Fibroblast of gingiva (primary cell): Measurements from ENCODE around the gene UNK.
"Not testable (repeated sequence)": the region's sequence is repeated elsewhere in the genome, so short reads cannot be mapped to it uniquely, and the experiment has no call there.

Source experiments
- DNase-seq: peaks from one replicate; pipeline ENCODE4 v3.0.0-alpha.2; 2011; ENCODE audit warnings: low read depth

Gene UNK

DNA sequence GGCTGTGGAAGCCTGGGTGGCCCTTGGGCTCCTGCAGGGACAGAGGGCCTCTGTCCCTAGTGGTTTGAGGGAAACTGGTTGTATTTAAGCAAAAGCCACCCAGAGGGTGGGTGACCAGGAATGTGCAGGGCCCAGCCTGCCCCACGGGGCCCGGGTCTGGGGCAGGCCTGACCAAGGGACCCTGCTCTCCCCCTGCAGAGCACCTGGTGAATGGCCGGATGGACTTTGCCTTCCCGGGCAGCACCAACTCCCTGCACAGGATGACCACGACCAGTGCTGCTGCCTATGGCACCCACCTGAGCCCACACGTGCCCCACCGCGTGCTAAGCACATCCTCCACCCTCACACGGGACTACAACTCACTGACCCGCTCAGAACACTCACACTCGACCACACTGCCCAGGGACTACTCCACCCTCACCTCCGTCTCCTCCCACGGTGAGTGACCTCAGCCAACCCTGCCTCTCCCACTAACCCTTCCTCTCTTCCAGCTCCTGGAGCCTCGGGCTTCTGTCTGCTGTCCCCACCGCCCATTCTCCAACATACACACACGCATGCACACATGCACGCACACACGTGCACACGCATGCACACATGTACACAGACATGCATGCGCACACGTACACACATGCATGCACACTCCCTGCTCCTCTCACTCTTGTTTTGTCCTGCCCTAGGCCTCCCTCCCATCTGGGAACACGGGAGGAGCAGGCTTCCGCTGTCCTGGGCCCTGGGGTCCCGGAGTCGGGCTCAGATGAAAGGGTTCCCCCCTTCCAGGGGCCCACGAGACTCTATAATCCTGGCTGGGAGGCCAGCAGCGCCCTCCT is 30.0 kb upstream of the UNK start:
- DNase-seq: no peak

GRCh38 chr17:75755205-75755901 is 29.3 kb upstream of the UNK start:
- DNase-seq: no peak

- DNase-seq: no peak
Measured at GRCh38 chr17:75755990-75756389, 28.6 kb upstream of the UNK start.

- DNase-seq: no peak
Measured at GRCh38 chr17:75756451-75757085, 28.0 kb upstream of the UNK start.

DNA sequence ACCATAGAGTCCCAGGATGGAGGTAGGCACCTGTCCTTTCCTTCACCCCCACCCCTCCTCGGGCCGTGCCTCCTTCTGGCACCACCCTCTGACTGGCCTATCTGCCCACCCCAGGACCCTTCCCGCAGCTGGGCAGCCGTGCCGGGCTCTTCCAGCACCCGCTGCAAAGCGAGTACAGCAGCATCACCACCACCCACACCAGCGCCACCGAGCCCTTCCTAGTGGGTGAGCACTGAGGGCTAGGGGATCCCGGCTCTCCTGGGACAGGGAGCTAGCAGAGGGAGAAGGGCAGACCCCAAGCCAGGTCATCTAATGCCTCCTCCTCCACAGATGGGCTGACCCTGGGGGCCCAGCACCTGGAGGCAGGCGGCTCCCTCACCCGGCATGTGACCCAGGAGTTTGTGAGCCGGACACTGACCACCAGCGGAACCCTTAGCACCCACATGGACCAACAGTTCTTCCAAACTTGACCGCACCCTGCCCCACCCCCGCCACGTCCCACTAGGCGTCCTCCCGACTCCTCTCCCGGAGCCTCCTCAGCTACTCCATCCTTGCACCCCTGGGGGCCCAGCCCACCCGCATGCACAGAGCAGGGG is 27.4 kb upstream of the UNK start:
- no peak for DNase-seq

DNA sequence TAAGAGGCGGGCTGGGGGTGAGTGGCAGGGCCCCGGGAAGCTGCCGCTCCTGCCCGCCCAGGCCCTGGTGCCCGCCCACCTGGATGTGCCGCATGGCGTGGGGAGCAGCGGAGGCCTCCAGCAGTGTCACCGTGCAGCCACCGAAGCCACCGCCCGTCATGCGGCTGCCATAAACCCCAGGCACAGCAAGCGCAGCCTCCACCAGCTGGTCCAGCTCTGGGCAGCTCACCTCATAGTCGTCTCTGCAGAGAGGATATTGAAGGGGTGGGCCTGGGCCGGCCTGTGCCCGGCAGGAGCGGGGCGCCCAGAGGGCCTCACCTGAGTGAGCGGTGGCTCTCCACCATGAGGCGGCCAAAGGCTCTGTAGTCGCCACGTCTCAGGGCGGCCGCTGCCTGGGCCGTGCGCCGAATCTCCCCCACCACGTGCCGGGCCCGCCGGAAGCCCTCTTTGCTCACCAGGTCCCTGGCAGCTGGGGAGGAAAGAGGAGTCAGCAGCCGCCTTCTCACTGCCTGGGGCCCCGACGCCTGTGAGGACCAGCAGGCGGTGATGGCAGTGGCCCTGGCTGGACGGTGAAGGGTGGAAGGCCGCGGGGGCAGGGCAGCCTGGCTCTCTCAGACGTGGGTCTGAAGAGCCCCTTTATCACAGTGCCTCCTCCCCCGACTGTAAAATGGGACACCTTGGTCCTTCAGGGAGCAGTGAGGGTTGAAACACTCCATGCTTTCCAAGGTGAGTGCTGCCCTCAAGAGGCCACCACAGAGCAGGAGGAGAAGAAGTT is 26.3 kb upstream of the UNK start:
- DNase-seq: no peak

- no peak for DNase-seq
Measured at GRCh38 chr17:75759457-75759856, 25.1 kb upstream of the UNK start.

GRCh38 chr17:75759978-75760640 is 24.5 kb upstream of the UNK start:
- not testable (repeated sequence) for DNase-seq

GRCh38 chr17:75762513-75763268 is 21.9 kb upstream of the UNK start:
- no peak for DNase-seq

DNA sequence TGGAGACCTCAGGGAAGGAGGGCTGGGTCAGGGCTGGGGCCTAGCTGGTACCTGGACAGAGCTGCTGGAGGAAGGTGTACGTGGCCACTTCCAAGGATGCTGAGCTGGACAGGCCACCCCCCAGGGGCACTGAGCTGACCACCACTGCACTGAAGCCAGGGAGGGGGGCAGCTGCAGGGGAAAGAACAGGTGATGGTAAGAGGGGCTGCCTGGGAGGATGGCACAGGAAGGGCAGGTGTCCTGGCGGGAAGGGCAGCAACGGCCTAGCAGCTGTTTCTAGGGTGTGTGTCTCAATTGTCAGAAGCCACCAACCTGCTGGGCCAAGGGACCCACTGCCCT is 21.4 kb upstream of the UNK start:
- DNase-seq: no peak

DNA sequence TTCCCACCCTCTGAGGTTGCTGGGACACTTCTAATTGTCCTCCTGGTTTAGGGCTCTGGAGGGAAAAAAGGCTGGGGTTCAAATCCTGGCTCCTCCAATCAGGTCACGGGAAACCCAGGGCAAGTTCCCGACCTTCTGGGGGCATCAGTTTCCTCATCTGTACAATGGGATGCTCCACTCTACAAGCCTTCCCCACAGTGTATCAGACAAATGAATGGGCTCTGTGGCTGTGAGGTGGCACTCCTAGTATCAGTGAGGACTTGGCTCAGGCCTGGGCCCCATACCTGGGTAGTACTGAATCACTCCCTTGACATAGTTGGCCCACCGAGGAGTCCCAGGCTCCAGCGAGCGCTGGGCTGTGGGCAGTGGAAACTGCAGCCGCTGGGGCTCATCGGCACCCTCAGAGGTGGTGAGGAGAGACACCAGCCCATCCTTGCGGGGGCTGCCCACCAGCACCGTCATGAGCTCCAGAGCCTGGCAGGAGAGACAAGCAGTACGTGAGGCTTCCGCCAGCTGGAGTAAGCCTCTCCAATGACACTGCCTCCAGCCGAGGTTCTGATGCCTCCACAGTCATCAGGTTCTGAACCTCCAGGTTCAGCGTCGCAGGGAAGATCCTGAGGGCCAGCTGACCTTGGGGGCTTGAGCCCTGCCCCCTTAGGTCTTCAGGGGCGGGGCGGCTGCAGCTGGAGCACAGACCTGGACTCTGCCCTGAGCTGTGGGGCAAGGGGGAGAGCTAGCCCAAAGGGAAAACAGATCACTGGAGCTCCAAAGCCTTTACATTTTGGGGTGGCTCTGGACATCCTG is 20.8 kb upstream of the UNK start:
- no peak for DNase-seq

GRCh38 chr17:75764417-75764710 is 20.2 kb upstream of the UNK start:
- no peak for DNase-seq

GRCh38 chr17:75764711-75765421 is 19.7 kb upstream of the UNK start, which contains the start of gene GALK1:
Gene GALK1 (minus strand): TSS chr17:75765192. CDS start chr17:75765136, 56 bp downstream.
- peak; percentile 63 for DNase-seq

DNA sequence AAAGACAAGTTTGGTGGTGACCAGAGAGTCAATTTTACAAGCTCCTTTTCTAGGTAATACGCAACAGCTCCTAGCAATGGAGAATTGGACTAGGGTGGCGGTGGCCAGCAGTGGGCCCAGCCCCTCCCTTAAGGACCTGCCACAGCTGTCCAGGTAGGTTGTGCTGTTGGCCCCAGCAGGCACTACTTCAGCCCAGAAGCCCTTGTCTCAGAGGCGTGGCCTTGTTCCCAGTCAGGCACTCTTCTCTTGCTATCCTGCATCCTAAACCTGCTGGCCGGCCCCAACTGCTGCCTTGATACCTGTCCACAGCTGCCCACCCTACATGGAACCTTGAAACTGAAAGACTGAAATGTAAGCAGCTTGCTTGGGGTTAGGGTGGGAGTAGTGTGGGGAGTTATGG is 18.6 kb upstream of the UNK start:
- DNase-seq: no peak

DNA sequence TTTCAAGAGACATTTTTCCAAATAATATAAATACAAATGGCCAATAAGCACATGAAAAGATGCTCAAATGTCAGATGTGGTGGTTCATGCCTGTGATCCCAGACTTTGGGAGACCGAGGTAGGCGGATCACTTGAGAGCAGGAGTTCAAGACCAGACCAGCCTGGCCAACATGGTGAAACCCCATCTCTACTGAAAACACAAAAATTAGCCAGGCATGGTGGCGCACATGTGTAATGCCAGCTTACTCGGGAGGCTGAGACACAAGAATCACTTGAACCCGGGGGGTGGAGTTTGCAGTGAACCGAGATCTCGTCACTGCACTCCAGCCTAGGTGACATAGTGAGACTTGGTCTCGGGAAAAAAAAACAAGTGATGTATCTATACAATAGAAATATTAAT is 16.7 kb upstream of the UNK start:
- no peak for DNase-seq

GRCh38 chr17:75769536-75769935 is 15.1 kb upstream of the UNK start:
- DNase-seq: no peak

DNA sequence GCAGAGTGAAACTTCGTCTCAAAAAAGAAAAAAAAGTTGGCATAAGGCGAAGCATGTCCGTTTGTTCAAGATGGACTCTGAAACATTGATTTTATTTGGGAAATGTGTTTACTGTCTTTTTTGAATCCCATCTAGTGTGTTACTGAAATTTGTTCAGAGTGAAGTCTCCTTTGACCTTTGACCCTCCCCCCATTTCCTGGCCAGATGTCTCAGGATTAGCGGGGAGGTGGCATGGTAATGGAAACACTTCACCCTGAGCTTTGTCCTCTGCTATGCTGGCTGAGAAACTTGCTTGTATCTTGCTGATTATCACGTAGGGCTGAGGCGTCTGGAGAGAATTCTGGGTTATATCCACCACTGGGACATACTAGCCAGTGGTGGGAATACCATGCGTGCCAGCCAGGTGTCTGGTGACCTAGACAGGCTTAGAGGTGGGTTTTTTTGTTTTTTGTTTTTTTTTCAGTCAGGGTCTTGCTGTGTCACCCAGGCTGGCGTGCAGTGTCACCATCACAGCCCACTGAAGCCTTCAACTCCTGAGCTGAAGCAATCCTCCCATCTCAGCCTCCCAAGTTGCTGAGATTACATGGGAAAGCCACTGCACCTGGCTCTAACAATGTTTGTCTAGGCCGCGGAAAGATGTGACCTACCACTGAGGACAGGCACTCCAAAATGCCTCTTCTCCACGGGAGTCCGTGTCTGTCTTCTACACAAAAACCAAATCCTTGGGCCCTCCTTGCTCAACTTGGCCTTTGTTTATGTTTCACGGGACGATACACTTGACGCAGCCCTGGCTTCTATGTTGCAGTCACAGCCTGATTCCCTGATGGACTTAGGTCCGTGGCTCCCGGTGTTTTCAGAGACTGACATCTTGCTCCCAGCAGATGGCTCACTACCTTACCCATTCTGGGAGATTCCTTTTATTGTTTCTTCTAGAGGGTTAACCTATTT is 13.0 kb upstream of the UNK start:
- DNase-seq: peak; percentile 40

GRCh38 chr17:75773121-75773807 is 11.3 kb upstream of the UNK start:
- DNase-seq: no peak
